K562 (cell line): ENCODE data around the gene LYPD6B. TPM values are rescaled to one million over a fixed set of nuclear protein-coding genes. Genes with fewer than 3 reads are reported as not detected.

Source experiments
- ATAC-seq: fragments of 200-7000 bp; cut with Tn5 transposase; 3 replicates; pipeline ENCODE4 v1.9.1; 2020; ENCODE audit warnings: moderate library complexity
- BruUV-seq: library from RNA; stranded (reverse); fragments of 400-500 nt; replicated peaks from 2 replicates; lab custom pipeline; 2021; lab: Mats Ljungman, UMichigan
- CTCF ChIA-PET: fragments of 300-600 bp; formaldehyde crosslinking; extraction: SDS; loops from one replicate; lab custom pipeline; 2021; ENCODE audit warnings: low intra/inter-chr PET ratio; lab: Yijun Ruan, JAX
- POLR2A ChIA-PET: fragments of 300-600, 350-650 bp; sonication (Branson Sonifier 250); formaldehyde crosslinking; extraction: SDS; loops from one replicate; lab custom pipeline; 2021; ENCODE audit warnings: antibody characterized with exemption, inconsistent platforms; lab: Yijun Ruan, JAX
- DNase-seq, 4 experiments: peaks; one replicate each; pipeline versions ENCODE4 v3.0.0 to v3.0.0-alpha.2; 2011 to 2018; ENCODE audit warnings: low spot score in 3 of 4, mixed read lengths in 3 of 4; ENCODE audit errors: extremely low read depth in 1 of 4
- FAIRE-seq: peaks from 2 replicates; lab custom pipeline; 2011; peaks lifted over from hg19 to GRCh38; lab: Jason Lieb, UNC
- H2AFZ ChIP-seq: 2 replicates; pipeline ENCODE4 v1.6.0; 2011; ENCODE audit warnings: low read depth, low read length, control low read depth, inconsistent platforms
- H3K27ac ChIP-seq: fragments of 200-600 bp; 3 replicates; pipeline ENCODE4 v1.8.0; 2011; ENCODE audit warnings: low read depth, mild to moderate bottlenecking, control low read depth, inconsistent platforms, low read length, moderate library complexity, mixed read lengths; ENCODE audit errors: extremely low read depth
- H3K27me3 ChIP-seq, 2 experiments: fragments of 300-600 bp in 1 of 2; 2 replicates in 1 of 2; 3 replicates in 1 of 2; pipeline versions ENCODE4 v1.6.0 to v1.8.0; 2011; ENCODE audit warnings: inconsistent platforms in 2 of 2, low read length in 2 of 2, mild to moderate bottlenecking in 1 of 2, mixed read lengths in 1 of 2, moderate library complexity in 1 of 2; ENCODE audit not compliant: control insufficient read depth in 2 of 2, insufficient read depth in 2 of 2
- H3K36me3 ChIP-seq: fragments of 300-600 bp; 3 replicates; pipeline ENCODE4 v1.8.0; 2011; ENCODE audit warnings: mild to moderate bottlenecking, low read length, inconsistent platforms; ENCODE audit not compliant: control insufficient read depth, insufficient read depth
- H3K4me1 ChIP-seq, 2 experiments: fragments of 200-600 bp in 1 of 2; replicated peaks in 1 of 2; 2 replicates in 1 of 2; 3 replicates in 1 of 2; pipeline versions ENCODE4 v1.5.1 to v1.8.0; 2011; ENCODE audit warnings: inconsistent platforms in 2 of 2, low read length in 2 of 2, mild to moderate bottlenecking in 1 of 2, mixed read lengths in 1 of 2, moderate library complexity in 1 of 2; ENCODE audit not compliant: control insufficient read depth in 2 of 2, insufficient read depth in 2 of 2
- H3K4me2 ChIP-seq: 2 replicates; pipeline ENCODE4 v1.6.1; 2011; ENCODE audit warnings: low read length, control low read depth, inconsistent platforms, mixed read lengths; ENCODE audit not compliant: insufficient read depth
- H3K4me3 ChIP-seq: fragments of 200-600 bp; sonication (generic), shearing (Covaris generic); 2 replicates; pipeline ENCODE4 v1.5.1; 2016; ENCODE audit warnings: control low read depth, inconsistent platforms
- H3K79me2 ChIP-seq: fragments of 200-600 bp; 3 replicates; pipeline ENCODE4 v1.8.0; 2011; ENCODE audit warnings: low read length, inconsistent platforms; ENCODE audit not compliant: control insufficient read depth, insufficient read depth
- H3K9ac ChIP-seq, 2 experiments: 2 replicates each; pipeline versions ENCODE4 v1.6.0 to v1.6.1; 2011; ENCODE audit warnings: low read depth in 2 of 2, low read length in 2 of 2, control low read depth in 1 of 2, inconsistent platforms in 1 of 2, mild to moderate bottlenecking in 1 of 2, mixed read lengths in 1 of 2; ENCODE audit not compliant: insufficient read depth in 1 of 2
- H3K9me1 ChIP-seq: one replicate; pipeline ENCODE4 v1.6.0; 2011; ENCODE audit warnings: inconsistent platforms, mild to moderate bottlenecking, low read length, moderate library complexity; ENCODE audit not compliant: control insufficient read depth, insufficient read depth
- H3K9me3 ChIP-seq: replicated peaks from 2 replicates; pipeline ENCODE4 v1.5.1; 2011; ENCODE audit warnings: low read depth, low read length, inconsistent platforms; ENCODE audit not compliant: control insufficient read depth, insufficient read depth
- H4K20me1 ChIP-seq: replicated peaks from 2 replicates; pipeline ENCODE4 v1.6.1; 2011; ENCODE audit warnings: low read length, inconsistent platforms, mixed read lengths; ENCODE audit not compliant: control insufficient read depth, insufficient read depth
- ATF4 ChIP-seq: fragments of 450-650 bp; formaldehyde crosslinking; IDR thresholded peaks from 2 replicates; pipeline ENCODE4 v1.4.0; 2022; ENCODE audit warnings: mild to moderate bottlenecking, moderate library complexity
- CEBPB ChIP-seq: fragments of 450-650 bp; IDR thresholded peaks from 2 replicates; pipeline ENCODE4 v1.6.1; 2016; ENCODE audit warnings: missing genetic modification characterization, missing compliant biosample characterization
- CGGBP1 ChIP-seq: fragments of 250-450 bp; sonication (Bioruptor Pico); IDR thresholded peaks from 2 replicates; pipeline ENCODE4 v1.9.0; 2021; ENCODE audit warnings: mild to moderate bottlenecking
- FOSL1 ChIP-seq: fragments of 200-800 bp; sonication (Bioruptor generic); conservative IDR thresholded peaks from 2 replicates; pipeline ENCODE4 v1.6.1; 2016; ENCODE audit warnings: missing genetic modification characterization, missing compliant biosample characterization
- GABPB1 ChIP-seq: sonication (generic); formaldehyde crosslinking; IDR thresholded peaks from 2 replicates; pipeline ENCODE4 v1.8.0; 2022; ENCODE audit warnings: mild to moderate bottlenecking, missing genetic modification reagents
- HMG20A ChIP-seq: fragments of 450-650 bp; formaldehyde crosslinking; conservative IDR thresholded peaks from 2 replicates; pipeline ENCODE4 v1.4.0; 2020; ENCODE audit warnings: mild to moderate bottlenecking, mixed read lengths
- LCOR ChIP-seq: sonication (generic); formaldehyde crosslinking; IDR thresholded peaks from 2 replicates; pipeline ENCODE4 v1.8.0; 2022; ENCODE audit warnings: mild to moderate bottlenecking, missing genetic modification reagents
- MLLT1 ChIP-seq, 2 experiments: fragments of 450-650 bp; IDR thresholded peaks; 2 replicates each; pipeline ENCODE4 v1.6.1; 2016
- SMAD4 ChIP-seq: fragments of 250-450 bp; sonication (Bioruptor Pico); conservative IDR thresholded peaks from 2 replicates; pipeline ENCODE4 v1.8.0; 2021; ENCODE audit warnings: inconsistent platforms, mild to moderate bottlenecking, moderate library complexity
- SRSF7 ChIP-seq: fragments of 200-400 bp; formaldehyde crosslinking; optimal IDR thresholded peaks from 2 replicates; pipeline ENCODE3; 2017; ENCODE audit warnings: mild to moderate bottlenecking, low read depth, low read length
- STAG1 ChIP-seq: sonication (generic); formaldehyde crosslinking; IDR thresholded peaks from 2 replicates; pipeline ENCODE4 v1.5.0; 2020; ENCODE audit warnings: missing genetic modification reagents, borderline replicate concordance
- TBP ChIP-seq: optimal IDR thresholded peaks from 2 replicates; pipeline ENCODE3; 2011; ENCODE audit warnings: low read depth, low read length, improper control_type of control experiment
- TGIF2 ChIP-seq: sonication (generic); formaldehyde crosslinking; IDR thresholded peaks from 2 replicates; pipeline ENCODE4 v1.8.1; 2022; ENCODE audit warnings: mild to moderate bottlenecking, missing genetic modification reagents, moderate library complexity
- ZNF589 ChIP-seq: fragments of 200-800 bp; sonication (Bioruptor generic); IDR thresholded peaks from 2 replicates; pipeline ENCODE4 v1.6.1; 2016; ENCODE audit warnings: low read depth, missing genetic modification characterization, missing compliant biosample characterization
- ZNF707 ChIP-seq: fragments of 250-450 bp; sonication (Bioruptor Pico); conservative IDR thresholded peaks from 2 replicates; pipeline ENCODE4 v1.8.0; 2022; ENCODE audit warnings: inconsistent platforms, mild to moderate bottlenecking, moderate library complexity
- WGBS: fragments of 100-300 bp; shearing (Covaris generic); methylation state at CpG from one replicate; pipeline ENCODE4 v1.1.6; 2016; ENCODE audit warnings: low coverage, mixed read lengths; ENCODE audit not compliant: insufficient coverage; ENCODE audit errors: missing lambda C conversion rate; 5-methylcytosine and 5-hydroxymethylcytosine counted together
- in situ Hi-C: fragments of 300-500 bp; cut with MboI; formaldehyde crosslinking; loops from 4 replicates; pipeline ENCODE4 v1.15.0; 2018; ENCODE audit warnings: inconsistent platforms, mixed read lengths
- intact Hi-C: fragments of 100-400 bp; cut with micrococcal nuclease; formaldehyde crosslinking; loops from 2 replicates; pipeline ENCODE4 v1.14.2; 2022
- polyA plus RNA-seq, 8 experiments: library from polyadenylated mRNA; depleted of rRNA in 4 of 8; stranded (reverse) in 5 of 8; unstranded in 3 of 8; fragments of >200 nt; fragmentation: Nextera tagmentation in 2 of 8; fragmentation: Illumina TruSeq in 1 of 8; extraction: Ambion mirVana in 2 of 8; extraction: Trizol in 1 of 8; gene quantifications; 2 replicates each; pipeline versions ENCODE4 v1.2.1 to v1.2.3, GENCODE V29; 2011 to 2014; ENCODE audit warnings: inconsistent platforms in 1 of 8, missing spikeins in 1 of 8
- total RNA-seq, 7 experiments: library from RNA; depleted of rRNA in 6 of 7; stranded (reverse); fragments of >200 nt in 6 of 7; fragmentation: Illumina TruSeq in 2 of 7; extraction: Trizol in 2 of 7; gene quantifications; 2 replicates each; pipeline versions ENCODE4 v1.2.1 to v1.2.3, GENCODE V29; 2011 to 2021; ENCODE audit warnings: low replicate concordance in 1 of 7
- TF ChIP-seq, protein P1 (sequence below): fragments of 250-450 bp; sonication (Bioruptor Pico); IDR thresholded peaks from 2 replicates; pipeline ENCODE4 v1.6.1; 2021; ENCODE audit warnings: mild to moderate bottlenecking

LYPD6B gene
- total and polyA plus RNA-seq, 9 of the 15 experiments (the other 6 are each of a cell fraction or from before 2014, with no cell fraction given), result not detected

GRCh38 chr2:149008381-149008780 is 30.1 kb upstream of the LYPD6B start:
- ChIA-PET CTCF (no interaction called here), POLR2A (interaction anchor here (0.7 to 1.0 kb wide), 2 partner anchors 11 to 15 kb away, joined by 3 to 4 read pairs; no protein-coding TSS in a partner anchor)
- BruUV-seq, result no TSS peak

More at GRCh38 chr2:149008381-149008780, 30.1 kb upstream of the LYPD6B start:
- no peak overlapping the region for H3K9ac ChIP-seq
- no peaks in the 10 kb centered on the region for H3K36me3 ChIP-seq
- intact Hi-C loops, result no loop called here
- no peak overlapping the region for H3K4me3 ChIP-seq
- H3K79me2 ChIP-seq, result no peaks in the 10 kb centered on the region
- H3K9me1 ChIP-seq, result no peaks in the 10 kb centered on the region
- no peak for ATAC-seq
- H3K4me1 ChIP-seq, result no peaks in the 10 kb centered on the region; a peak in 1 of 5 replicates
- no peak overlapping the region for H2AFZ ChIP-seq
- H4K20me1 ChIP-seq, result no peaks in the 10 kb centered on the region; the same call in 1 of the 2 replicates
- TF ChIP-seq SRSF7, result no peak
- no peak for TF ChIP-seq TGIF2 (CRISPR knock-in tag)
- TF ChIP-seq, protein P1, sequence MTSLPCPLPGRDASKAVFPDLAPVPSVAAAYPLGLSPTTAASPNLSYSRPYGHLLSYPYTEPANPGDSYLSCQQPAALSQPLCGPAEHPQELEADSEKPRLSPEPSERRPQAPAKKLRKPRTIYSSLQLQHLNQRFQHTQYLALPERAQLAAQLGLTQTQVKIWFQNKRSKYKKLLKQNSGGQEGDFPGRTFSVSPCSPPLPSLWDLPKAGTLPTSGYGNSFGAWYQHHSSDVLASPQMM (CRISPR knock-in tag), result no peak
- no peak for TF ChIP-seq HMG20A
- no peak for TF ChIP-seq SMAD4
- TF ChIP-seq CEBPB (tag), result no peak
- no peak for TF ChIP-seq TBP
- no peak for TF ChIP-seq ZNF589
- no peak for TF ChIP-seq FOSL1
- TF ChIP-seq ATF4 (CRISPR knock-in tag), result no peak
- no peak for TF ChIP-seq MLLT1 (IDR thresholded peaks at IDR 0.05)
- TF ChIP-seq CGGBP1 (CRISPR knock-in tag), result no peak
- no peak for TF ChIP-seq GABPB1 (CRISPR knock-in tag)
- no peak for TF ChIP-seq ZNF707 (CRISPR knock-in tag)
- TF ChIP-seq STAG1, result no peak
- no peak for TF ChIP-seq LCOR (CRISPR knock-in tag)
- FAIRE-seq, result no peak
- H3K27me3 ChIP-seq, result peaks cover 10 to 23% of the 10 kb centered on the region in 2 experiments; a peak in 4 of 5 replicates
- H3K27ac ChIP-seq, result no peak overlapping the region
- DNase-seq, result no peak
- in situ Hi-C loops, result no loop called here
- H3K4me2 ChIP-seq, result no peak overlapping the region
- 0% methylated on average over 7 of the region's 7 CpGs for WGBS
- no peaks in the 10 kb centered on the region for H3K9me3 ChIP-seq
